Neuronal stem cell (in vitro differentiated cells): ENCODE results near the gene TSHZ2.

ENCODE experiments used
- DNase-seq: peaks from one replicate; pipeline ENCODE4 v3.0.0-alpha.2; 2013; ENCODE audit warnings: low spot score
- H2AFZ ChIP-seq: one replicate; pipeline ENCODE4 v1.6.1; 2013; ENCODE audit warnings: mild to moderate bottlenecking, low read length, inconsistent platforms
- H2AK5ac ChIP-seq: 2 replicates; pipeline ENCODE4 v1.6.1; 2013; ENCODE audit warnings: low read depth, mild to moderate bottlenecking, inconsistent platforms, low read length, moderate library complexity, mixed read lengths
- H2BK120ac ChIP-seq: 2 replicates; pipeline ENCODE4 v1.6.1; 2013; ENCODE audit warnings: low read depth, mild to moderate bottlenecking, inconsistent platforms, low read length, moderate library complexity, mixed read lengths
- H2BK12ac ChIP-seq: one replicate; pipeline ENCODE4 v1.6.1; 2013; ENCODE audit warnings: low read length, inconsistent platforms
- H2BK15ac ChIP-seq: 2 replicates; pipeline ENCODE4 v1.6.1; 2013; ENCODE audit warnings: mild to moderate bottlenecking, low read length, inconsistent platforms, mixed read lengths
- H2BK5ac ChIP-seq: one replicate; pipeline ENCODE4 v1.6.1; 2013; ENCODE audit warnings: inconsistent platforms, mild to moderate bottlenecking, low read length, moderate library complexity
- H3K14ac ChIP-seq: one replicate; pipeline ENCODE4 v1.6.1; 2013; ENCODE audit warnings: low read length, inconsistent platforms
- H3K18ac ChIP-seq: 2 replicates; pipeline ENCODE4 v1.6.1; 2013; ENCODE audit warnings: low read length, inconsistent platforms
- H3K23ac ChIP-seq: 2 replicates; pipeline ENCODE4 v1.6.1; 2013; ENCODE audit warnings: low read depth, mild to moderate bottlenecking, mixed read lengths, low read length, inconsistent platforms; ENCODE audit not compliant: poor library complexity
- H3K27ac ChIP-seq: replicated peaks from 3 replicates; pipeline ENCODE4 v1.5.1; 2013; ENCODE audit warnings: low read length, inconsistent platforms
- H3K27me3 ChIP-seq, 3 experiments: 2 replicates each; pipeline ENCODE4 v1.6.1; 2013; ENCODE audit warnings: low read length in 3 of 3, mild to moderate bottlenecking in 2 of 3, inconsistent platforms in 1 of 3, low read depth in 1 of 3, mixed read lengths in 1 of 3, moderate library complexity in 1 of 3; ENCODE audit not compliant: control insufficient read depth in 3 of 3, insufficient read depth in 3 of 3
- H3K36me3 ChIP-seq, 2 donors: replicated peaks in 1 of 2; 2 replicates each; pipeline ENCODE4 v1.6.1; 2013; ENCODE audit warnings: low read length in 2 of 2; ENCODE audit not compliant: control insufficient read depth in 2 of 2, insufficient read depth in 2 of 2
- H3K4ac ChIP-seq: 2 replicates; pipeline ENCODE4 v1.6.1; 2013; ENCODE audit warnings: inconsistent platforms, mild to moderate bottlenecking, low read length, moderate library complexity
- H3K4me1 ChIP-seq, 2 donors: 1 replicate in 1 of 2; 2 replicates in 1 of 2; pipeline ENCODE4 v1.6.1; 2013; ENCODE audit warnings: low read length in 2 of 2, low read depth in 1 of 2; ENCODE audit not compliant: control insufficient read depth in 2 of 2, insufficient read depth in 1 of 2
- H3K4me2 ChIP-seq: one replicate; pipeline ENCODE4 v1.6.1; 2013; ENCODE audit warnings: mild to moderate bottlenecking, low read length, inconsistent platforms; ENCODE audit not compliant: insufficient read depth, poor library complexity, severe bottlenecking
- H3K4me3 ChIP-seq, 2 donors: 2 replicates each; pipeline ENCODE4 v1.5.1; 2013; ENCODE audit warnings: low read length in 2 of 2, mild to moderate bottlenecking in 2 of 2, inconsistent platforms in 1 of 2, moderate library complexity in 1 of 2
- H3K79me1 ChIP-seq: one replicate; pipeline ENCODE4 v1.6.1; 2013; ENCODE audit warnings: low read depth, mild to moderate bottlenecking, inconsistent platforms, low read length, moderate library complexity
- H3K9ac ChIP-seq: one replicate; pipeline ENCODE4 v1.6.1; 2013; ENCODE audit warnings: mild to moderate bottlenecking, low read depth, low read length, inconsistent platforms; ENCODE audit not compliant: poor library complexity
- H3K9me3 ChIP-seq, 2 donors: replicated peaks in 1 of 2; 2 replicates each; pipeline versions ENCODE3 to v1.6.1; 2013; ENCODE audit warnings: low read length in 2 of 2, mild to moderate bottlenecking in 2 of 2, inconsistent platforms in 1 of 2, low read depth in 1 of 2, mixed read lengths in 1 of 2, moderate library complexity in 1 of 2; ENCODE audit not compliant: control insufficient read depth in 2 of 2, insufficient read depth in 1 of 2
- H4K8ac ChIP-seq: one replicate; pipeline ENCODE4 v1.6.1; 2013; ENCODE audit warnings: low read depth, mild to moderate bottlenecking, inconsistent platforms, low read length, moderate library complexity
- H4K91ac ChIP-seq: one replicate; pipeline ENCODE4 v1.6.1; 2013; ENCODE audit warnings: low read length, low read depth, mild to moderate bottlenecking, inconsistent platforms; ENCODE audit not compliant: poor library complexity
- WGBS, 2 donors: extraction: QIAGEN DNeasy Blood & Tissue Kit; methylation state at CpG; one replicate each; pipeline ENCODE4 v1.1.7; 2013; ENCODE audit warnings: missing lambda C conversion rate in 2 of 2, mixed read lengths in 1 of 2; ENCODE audit not compliant: insufficient read length in 2 of 2, insufficient replicate concordance in 1 of 2; ENCODE audit errors: extremely low coverage in 2 of 2; 5-methylcytosine and 5-hydroxymethylcytosine counted together

Gene TSHZ2

GRCh38 chr20:53036992-53037391 lies 64.8 kb downstream of the TSHZ2 start:
- Histone ChIP-seq H2AK5ac (no peak overlapping the region), H2BK5ac (no peak overlapping the region), H3K9ac (no peak overlapping the region), H2BK12ac (no peak overlapping the region), H3K18ac (no peak overlapping the region), H3K27me3 (no peaks in the 10 kb centered on the region), H3K4me3 (no peak overlapping the region), H3K9me3 (no peaks in the 10 kb centered on the region), H3K4me2 (no peak overlapping the region), H3K14ac (no peak overlapping the region), H3K4me1 (peaks cover 7 to 10% of the 10 kb centered on the region in 2 donors), H4K8ac (no peak overlapping the region), H3K36me3 (no peaks in the 10 kb centered on the region), H2BK15ac (no peak overlapping the region), H3K23ac (no peak overlapping the region), H3K4ac (no peak overlapping the region), H4K91ac (no peak overlapping the region), H2BK120ac (no peak overlapping the region), H2AFZ (peak overlapping the region; percentile 24), H3K27ac (no peak overlapping the region), H3K79me1 (no peaks in the 10 kb centered on the region)
- WGBS, 2 donors, result no CpG with 5 or more reads among the region's 8 CpGs
- DNase-seq, result no peak

DNA sequence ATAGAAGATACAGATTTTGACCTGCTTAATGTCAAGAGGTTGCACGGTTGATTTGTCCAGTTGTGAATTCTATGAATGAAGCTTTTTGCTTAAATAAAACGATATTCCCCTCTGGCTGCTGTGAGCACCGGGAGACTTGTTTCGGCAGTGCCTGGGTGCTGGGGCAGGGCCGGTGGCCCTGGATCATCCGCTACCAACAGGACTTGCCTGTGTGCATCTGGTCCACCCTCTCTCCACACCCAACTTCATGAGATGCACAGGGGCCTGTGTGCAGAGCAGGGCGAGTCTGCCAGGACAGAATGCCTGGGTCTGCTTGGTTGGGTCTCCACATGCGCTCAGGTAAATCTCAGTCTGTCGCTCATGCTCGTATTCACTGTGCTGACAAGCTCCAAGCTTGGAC lies 65.5 kb downstream of the TSHZ2 start:
- Histone ChIP-seq H3K4ac (no peak overlapping the region), H3K27ac (no peak overlapping the region), H3K18ac (peak overlapping the region; percentile 44), H3K4me3 (no peak overlapping the region), H3K79me1 (no peaks in the 10 kb centered on the region), H3K14ac (no peak overlapping the region), H2BK120ac (no peak overlapping the region), H3K9me3 (no peaks in the 10 kb centered on the region), H2BK15ac (no peak overlapping the region), H3K9ac (no peak overlapping the region), H3K27me3 (no peaks in the 10 kb centered on the region), H3K4me1 (peaks cover 7 to 10% of the 10 kb centered on the region in 2 donors), H2BK12ac (peak overlapping the region; percentile 69), H2AK5ac (peak overlapping the region; percentile 66), H4K91ac (no peak overlapping the region), H2AFZ (no peak overlapping the region), H4K8ac (no peak overlapping the region), H3K4me2 (no peak overlapping the region), H2BK5ac (no peak overlapping the region), H3K23ac (no peak overlapping the region), H3K36me3 (no peaks in the 10 kb centered on the region)
- no peak for DNase-seq
- no CpG with 5 or more reads among the region's 10 CpGs for whole genome bisulfite sequencing, 2 donors

GRCh38 chr20:53038299-53038698 lies 66.1 kb downstream of the TSHZ2 start:
- H4K91ac ChIP-seq, result no peak overlapping the region
- no peak overlapping the region for H2BK15ac ChIP-seq
- no peak overlapping the region for H3K27ac ChIP-seq
- H4K8ac ChIP-seq, result no peak overlapping the region
- H3K18ac ChIP-seq, result no peak overlapping the region
- H3K4me1 ChIP-seq, result peaks cover 7 to 10% of the 10 kb centered on the region in 2 donors
- no peak overlapping the region for H2BK5ac ChIP-seq
- no peak for DNase-seq
- H3K27me3 ChIP-seq, result no peaks in the 10 kb centered on the region
- H3K9me3 ChIP-seq, result no peaks in the 10 kb centered on the region
- H3K4me3 ChIP-seq, result no peak overlapping the region
- no peak overlapping the region for H3K23ac ChIP-seq
- no peak overlapping the region for H2BK12ac ChIP-seq
- H2AK5ac ChIP-seq, result no peak overlapping the region
- H3K9ac ChIP-seq, result no peak overlapping the region
- H3K4ac ChIP-seq, result no peak overlapping the region
- no peak overlapping the region for H2AFZ ChIP-seq
- H2BK120ac ChIP-seq, result no peak overlapping the region
- WGBS, 2 donors, result no CpG with 5 or more reads among the region's 2 CpGs
- H3K14ac ChIP-seq, result no peak overlapping the region
- no peaks in the 10 kb centered on the region for H3K79me1 ChIP-seq
- H3K36me3 ChIP-seq, result no peaks in the 10 kb centered on the region
- H3K4me2 ChIP-seq, result no peak overlapping the region

DNA sequence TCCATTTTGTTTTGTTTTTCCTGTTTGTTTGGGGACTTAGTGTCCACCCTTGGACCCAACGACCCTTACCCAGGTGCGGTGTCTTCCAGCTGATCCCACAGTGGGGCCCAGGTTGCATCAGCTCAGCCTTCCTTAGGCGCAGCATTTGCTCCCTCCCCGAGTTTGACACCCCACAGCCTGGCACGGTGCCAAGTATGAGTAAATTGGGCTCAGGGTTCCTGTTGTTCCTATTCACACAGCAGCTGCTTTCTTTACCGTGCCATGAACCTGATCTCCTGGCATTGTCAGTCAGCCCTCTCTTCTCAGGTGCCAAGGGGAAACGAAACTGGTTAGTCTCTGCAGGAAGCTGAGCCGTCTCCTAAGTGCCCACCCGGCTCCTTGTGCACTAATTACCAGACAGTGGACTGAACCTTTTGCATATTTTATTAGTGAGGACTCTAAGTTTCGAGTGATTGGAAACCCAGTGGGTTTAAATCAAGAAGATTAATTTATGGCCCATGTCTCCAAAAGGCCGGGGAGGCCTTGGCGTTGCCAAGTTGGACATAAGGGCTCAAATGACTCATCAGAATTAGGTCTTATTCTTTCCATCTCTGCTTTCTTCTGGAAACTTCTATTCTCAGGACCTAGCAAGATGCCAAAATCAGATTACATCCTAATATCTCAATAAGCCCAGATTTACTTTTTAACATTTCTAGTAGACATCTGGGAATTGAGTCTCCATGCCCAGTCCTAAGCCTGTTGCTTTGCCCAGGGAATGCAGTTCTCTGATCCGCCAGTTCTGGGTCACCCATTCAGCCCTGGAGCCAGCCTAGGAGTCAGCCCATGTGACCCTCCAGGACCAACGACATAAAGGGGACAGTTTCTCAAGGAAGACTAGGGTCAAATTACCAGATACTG lies 68.8 kb downstream of the TSHZ2 start:
- no peak overlapping the region for H3K9ac ChIP-seq
- H2BK12ac ChIP-seq, result no peak overlapping the region
- no peak overlapping the region for H2BK120ac ChIP-seq
- WGBS, 2 donors, result no CpG with 5 or more reads among the region's 14 CpGs
- no peak overlapping the region for H2BK15ac ChIP-seq
- H3K14ac ChIP-seq, result no peak overlapping the region
- no peaks in the 10 kb centered on the region for H3K27me3 ChIP-seq
- H3K4me3 ChIP-seq, result no peak overlapping the region
- no peak overlapping the region for H3K27ac ChIP-seq
- H2BK5ac ChIP-seq, result no peak overlapping the region
- DNase-seq, result no peak
- peaks cover 0 to 1% of the 10 kb centered on the region in 2 donors for H3K9me3 ChIP-seq
- H4K8ac ChIP-seq, result no peak overlapping the region
- H3K4me1 ChIP-seq, result peaks cover 2 to 10% of the 10 kb centered on the region in 2 donors
- H2AFZ ChIP-seq, result no peak overlapping the region
- no peak overlapping the region for H3K4me2 ChIP-seq
- no peaks in the 10 kb centered on the region for H3K36me3 ChIP-seq
- H2AK5ac ChIP-seq, result no peak overlapping the region
- no peak overlapping the region for H3K23ac ChIP-seq
- H4K91ac ChIP-seq, result no peak overlapping the region
- no peak overlapping the region for H3K4ac ChIP-seq
- peak overlapping the region; percentile 11 for H3K18ac ChIP-seq
- H3K79me1 ChIP-seq, result no peaks in the 10 kb centered on the region
